Measurements from ENCODE around the gene PODXL2. TPM values are rescaled to one million over a fixed set of nuclear protein-coding genes. Genes with fewer than 3 reads are reported as not detected.

Gene PODXL2, protein sequence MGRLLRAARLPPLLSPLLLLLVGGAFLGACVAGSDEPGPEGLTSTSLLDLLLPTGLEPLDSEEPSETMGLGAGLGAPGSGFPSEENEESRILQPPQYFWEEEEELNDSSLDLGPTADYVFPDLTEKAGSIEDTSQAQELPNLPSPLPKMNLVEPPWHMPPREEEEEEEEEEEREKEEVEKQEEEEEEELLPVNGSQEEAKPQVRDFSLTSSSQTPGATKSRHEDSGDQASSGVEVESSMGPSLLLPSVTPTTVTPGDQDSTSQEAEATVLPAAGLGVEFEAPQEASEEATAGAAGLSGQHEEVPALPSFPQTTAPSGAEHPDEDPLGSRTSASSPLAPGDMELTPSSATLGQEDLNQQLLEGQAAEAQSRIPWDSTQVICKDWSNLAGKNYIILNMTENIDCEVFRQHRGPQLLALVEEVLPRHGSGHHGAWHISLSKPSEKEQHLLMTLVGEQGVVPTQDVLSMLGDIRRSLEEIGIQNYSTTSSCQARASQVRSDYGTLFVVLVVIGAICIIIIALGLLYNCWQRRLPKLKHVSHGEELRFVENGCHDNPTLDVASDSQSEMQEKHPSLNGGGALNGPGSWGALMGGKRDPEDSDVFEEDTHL
- total RNA-seq: 1 to 10 TPM; 1.3 to 1.7 TPM

GRCh38 chr3:127628788-127629466 lies at the start of gene PODXL2:
Gene PODXL2, plus strand, starts transcription at chr3:127629185. Its CDS starts 35 bp downstream, at chr3:127629220.
- H3K4me3 Mint-ChIP-seq: peak within 1 kb of the TSS; percentile 68
- peaks cover 52% of the 10 kb centered on the region for H3K27me3 Mint-ChIP-seq
- no peaks in the 10 kb centered on the region for H3K36me3 Mint-ChIP-seq
- H3K4me1 Mint-ChIP-seq: peaks cover 27% of the 10 kb centered on the region
- DNase-seq: peak; percentile 46
- H3K27ac Mint-ChIP-seq: peak within 1 kb of the TSS; percentile 13
- no peaks in the 10 kb centered on the region for H3K9me3 Mint-ChIP-seq

DNA sequence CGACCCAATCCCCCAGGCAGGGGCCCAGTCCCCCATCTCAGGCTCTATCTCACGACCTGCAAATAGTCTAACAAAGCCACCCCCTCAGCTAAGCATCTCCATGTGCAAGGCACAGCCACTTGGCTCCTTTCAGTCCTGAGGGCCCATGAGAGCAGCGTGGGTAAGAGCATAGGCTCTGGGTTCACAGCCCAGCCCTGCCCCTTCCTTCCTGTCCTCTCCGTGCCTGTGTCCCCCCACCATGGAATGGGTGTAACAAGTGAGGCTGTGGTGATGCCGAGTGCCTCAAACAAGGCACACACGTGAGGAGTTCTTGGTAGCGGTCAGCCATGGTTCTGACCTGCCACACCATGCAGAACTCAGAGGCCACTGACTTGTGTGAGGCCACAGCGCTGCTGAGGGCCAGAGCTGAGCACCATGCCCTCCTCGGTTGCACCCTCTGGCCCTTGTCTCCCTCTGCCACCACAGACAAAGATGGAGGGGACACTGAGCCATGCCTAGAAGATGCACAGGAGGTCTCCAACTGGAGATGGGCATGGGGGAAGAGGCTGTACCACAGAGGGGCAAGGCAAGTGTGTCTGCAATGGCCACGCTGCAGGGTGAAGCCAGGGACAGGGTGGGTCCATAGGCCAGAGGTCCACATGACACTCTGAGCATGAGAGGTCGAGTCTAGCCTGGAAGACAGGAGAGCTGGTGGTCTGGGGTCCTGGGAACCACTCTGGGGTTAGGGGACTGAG lies 48.5 kb upstream of the PODXL2 start:
- H3K27ac Mint-ChIP-seq: no peak overlapping the region
- H3K27me3 Mint-ChIP-seq: no peaks in the 10 kb centered on the region
- H3K4me3 Mint-ChIP-seq: no peak overlapping the region
- no peak for DNase-seq
- H3K36me3 Mint-ChIP-seq: peaks cover 5% of the 10 kb centered on the region
- H3K4me1 Mint-ChIP-seq: peaks cover 10% of the 10 kb centered on the region
- no peaks in the 10 kb centered on the region for H3K9me3 Mint-ChIP-seq

GRCh38 chr3:127584734-127585133 lies 44.3 kb upstream of the PODXL2 start:
- peaks cover 30% of the 10 kb centered on the region for H3K4me1 Mint-ChIP-seq
- no peaks in the 10 kb centered on the region for H3K9me3 Mint-ChIP-seq
- no peak overlapping the region for H3K4me3 Mint-ChIP-seq
- no peaks in the 10 kb centered on the region for H3K27me3 Mint-ChIP-seq
- no peak overlapping the region for H3K27ac Mint-ChIP-seq
- no peak for DNase-seq
- H3K36me3 Mint-ChIP-seq: peaks cover 2% of the 10 kb centered on the region

- no peak overlapping the region for H3K4me3 Mint-ChIP-seq
- H3K36me3 Mint-ChIP-seq: peaks cover 2% of the 10 kb centered on the region
- DNase-seq: no peak
- H3K4me1 Mint-ChIP-seq: peaks cover 30% of the 10 kb centered on the region
- no peaks in the 10 kb centered on the region for H3K27me3 Mint-ChIP-seq
- no peaks in the 10 kb centered on the region for H3K9me3 Mint-ChIP-seq
- no peak overlapping the region for H3K27ac Mint-ChIP-seq
Measured at GRCh38 chr3:127585163-127585812, 43.7 kb upstream of the PODXL2 start.

GRCh38 chr3:127585813-127586413 lies 43.1 kb upstream of the PODXL2 start:
- H3K36me3 Mint-ChIP-seq: peaks cover 2% of the 10 kb centered on the region
- no peak overlapping the region for H3K4me3 Mint-ChIP-seq
- no peak for DNase-seq
- H3K9me3 Mint-ChIP-seq: no peaks in the 10 kb centered on the region
- no peak overlapping the region for H3K27ac Mint-ChIP-seq
- peaks cover 31% of the 10 kb centered on the region for H3K4me1 Mint-ChIP-seq
- no peaks in the 10 kb centered on the region for H3K27me3 Mint-ChIP-seq

GRCh38 chr3:127587876-127588275 lies 41.1 kb upstream of the PODXL2 start:
- Mint-ChIP-seq H3K9me3 (no peaks in the 10 kb centered on the region), H3K4me1 (peaks cover 35% of the 10 kb centered on the region), H3K27ac (no peak overlapping the region), H3K27me3 (no peaks in the 10 kb centered on the region), H3K36me3 (peaks cover 2% of the 10 kb centered on the region), H3K4me3 (no peak overlapping the region)
- DNase-seq: no peak

GRCh38 chr3:127588806-127589577 lies 40.0 kb upstream of the PODXL2 start:
- peak; percentile 35 for DNase-seq
- Mint-ChIP-seq H3K9me3 (no peaks in the 10 kb centered on the region), H3K4me3 (peak overlapping the region; percentile 87), H3K4me1 (peaks cover 38% of the 10 kb centered on the region), H3K36me3 (peaks cover 2% of the 10 kb centered on the region), H3K27me3 (no peaks in the 10 kb centered on the region), H3K27ac (peak overlapping the region; percentile 50)

GRCh38 chr3:127589600-127590281 lies 39.2 kb upstream of the PODXL2 start:
- H3K36me3 Mint-ChIP-seq: peaks cover 2% of the 10 kb centered on the region
- H3K27me3 Mint-ChIP-seq: no peaks in the 10 kb centered on the region
- H3K27ac Mint-ChIP-seq: peak overlapping the region; percentile 51
- H3K4me1 Mint-ChIP-seq: peaks cover 35% of the 10 kb centered on the region
- DNase-seq: peak; percentile 16
- no peaks in the 10 kb centered on the region for H3K9me3 Mint-ChIP-seq
- peak overlapping the region; percentile 87 for H3K4me3 Mint-ChIP-seq

DNA sequence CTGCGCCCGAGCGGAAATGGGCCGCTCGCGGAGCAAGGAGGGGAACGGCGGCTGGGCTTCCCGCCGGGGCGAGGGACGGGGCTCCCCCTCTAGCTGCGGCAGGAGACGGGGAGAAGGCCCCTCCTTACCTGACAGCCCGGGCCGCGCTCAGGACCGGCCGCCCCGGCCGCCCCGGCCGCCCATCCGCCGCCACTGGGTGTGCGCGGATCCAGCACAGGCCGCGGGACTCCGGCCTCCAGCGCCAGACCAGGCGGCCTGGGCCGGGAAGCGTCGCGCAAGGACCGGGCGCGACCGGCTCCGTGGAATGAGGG lies 38.7 kb upstream of the PODXL2 start:
- H3K27me3 Mint-ChIP-seq: no peaks in the 10 kb centered on the region
- peak; percentile 57 for DNase-seq
- H3K4me3 Mint-ChIP-seq: peak overlapping the region; percentile 92
- peak overlapping the region; percentile 51 for H3K27ac Mint-ChIP-seq
- H3K4me1 Mint-ChIP-seq: peaks cover 34% of the 10 kb centered on the region
- H3K36me3 Mint-ChIP-seq: peaks cover 2% of the 10 kb centered on the region
- H3K9me3 Mint-ChIP-seq: no peaks in the 10 kb centered on the region

DNA sequence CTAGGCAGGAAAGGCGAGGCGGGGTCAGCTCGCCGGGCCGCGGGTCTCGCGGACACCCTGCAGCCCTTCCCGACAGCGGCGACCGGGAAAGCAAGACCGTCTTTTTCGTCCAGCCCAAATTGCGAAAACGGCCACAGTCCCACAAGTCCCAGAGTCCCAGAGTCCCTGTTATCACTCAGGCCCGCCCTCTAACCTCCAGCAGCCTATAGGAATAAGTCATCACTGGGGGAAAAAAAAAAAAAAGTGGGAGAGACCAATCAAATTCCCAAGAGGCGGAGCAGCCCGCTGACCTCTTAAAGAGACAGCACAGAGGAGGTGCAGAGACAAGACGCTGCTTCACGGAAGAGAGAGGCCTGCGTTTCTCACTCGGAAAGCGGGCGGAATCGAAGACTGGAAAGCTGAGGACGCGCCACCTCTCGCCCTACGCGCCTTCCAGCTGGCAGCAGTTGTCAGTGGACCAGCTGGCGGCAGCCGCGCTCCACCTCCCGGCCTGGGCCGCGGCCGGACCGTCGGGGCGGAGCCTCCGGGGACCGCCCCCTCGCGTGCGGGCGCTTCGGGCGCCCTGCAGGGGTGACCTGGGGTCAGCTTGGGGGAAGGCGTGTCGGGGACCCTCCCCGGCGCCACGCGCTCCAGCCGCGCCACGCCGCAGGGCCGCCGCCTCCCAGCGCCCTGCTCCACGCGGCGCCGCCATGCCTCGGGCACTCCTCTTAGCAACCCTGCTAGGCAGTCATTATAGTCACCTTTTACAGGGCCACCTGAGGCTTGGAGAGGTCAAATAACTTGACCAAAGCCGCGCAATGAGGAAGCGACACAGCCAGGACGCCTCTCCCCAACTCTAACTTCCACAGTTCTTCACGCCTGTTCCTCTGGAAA lies 38.2 kb upstream of the PODXL2 start, which contains the start of gene TPRA1:
TSS of gene TPRA1 (minus strand) at position 141 of the 873 bp plus-strand sequence. CDS start 10,587 bp downstream, outside the sequence.
- peak; percentile 85 for DNase-seq
- Mint-ChIP-seq H3K4me1 (peaks cover 34% of the 10 kb centered on the region), H3K9me3 (no peaks in the 10 kb centered on the region), H3K4me3 (peak within 1 kb of the TSS; percentile 92), H3K27me3 (no peaks in the 10 kb centered on the region), H3K36me3 (peaks cover 2% of the 10 kb centered on the region), H3K27ac (peak within 1 kb of the TSS; percentile 97)

- Mint-ChIP-seq H3K9me3 (no peaks in the 10 kb centered on the region), H3K27ac (no peak overlapping the region), H3K4me1 (peaks cover 38% of the 10 kb centered on the region), H3K4me3 (no peak overlapping the region), H3K27me3 (no peaks in the 10 kb centered on the region), H3K36me3 (peaks cover 6% of the 10 kb centered on the region)
- no peak for DNase-seq
Measured at GRCh38 chr3:127593178-127593577, 35.8 kb upstream of the PODXL2 start.

GRCh38 chr3:127595303-127595702 lies 33.7 kb upstream of the PODXL2 start:
- Mint-ChIP-seq H3K4me3 (no peak overlapping the region), H3K27me3 (no peaks in the 10 kb centered on the region), H3K9me3 (no peaks in the 10 kb centered on the region), H3K4me1 (peaks cover 35% of the 10 kb centered on the region), H3K27ac (no peak overlapping the region), H3K36me3 (peaks cover 21% of the 10 kb centered on the region)
- DNase-seq: no peak
